Peyer's patch (tissue), 4 donors: ENCODE data around the gene COMMD6. TPM values are rescaled to one million over a fixed set of nuclear protein-coding genes. Genes with fewer than 3 reads are reported as not detected.
A peak's percentile ranks its signal among the peaks of the same experiment; 100 is the strongest.

Experiments used
- DNase-seq, 3 donors: peaks; one replicate each; pipeline ENCODE4 v3.0.0-alpha.2; 2017 to 2019
- H3K27ac ChIP-seq, 4 donors: fragments of 200-600 bp; sonication (generic); one replicate each; pipeline ENCODE4 v1.5.1; 2016 to 2019
- H3K27me3 ChIP-seq, 2 donors: fragments of 200-600 bp; sonication (generic); one replicate each; pipeline ENCODE4 v1.5.1; 2019
- H3K36me3 ChIP-seq, 3 donors: fragments of 200-600 bp; sonication (generic); one replicate each; pipeline ENCODE4 v1.5.1; 2016 to 2019
- H3K4me1 ChIP-seq, 4 donors: fragments of 200-600 bp; sonication (generic); one replicate each; pipeline ENCODE4 v1.5.1; 2016 to 2019
- H3K4me3 ChIP-seq, 4 donors: fragments of 200-600 bp; sonication (generic); 1 replicate in 3 of 4; 2 replicates in 1 of 4; pipeline ENCODE4 v1.5.1; 2016 to 2019; ENCODE audit warnings: mild to moderate bottlenecking in 1 of 4
- H3K9me3 ChIP-seq, 4 donors: fragments of 200-600 bp; sonication (generic); one replicate each; pipeline ENCODE4 v1.5.1; 2016 to 2019; ENCODE audit warnings: mild to moderate bottlenecking in 1 of 4
- POLR2A ChIP-seq, 2 donors: fragments of 450-650 bp; IDR thresholded peaks; one replicate each; pipeline ENCODE4 v1.5.1; 2017; ENCODE audit warnings: antibody characterized with exemption in 2 of 2, mild to moderate bottlenecking in 2 of 2, moderate library complexity in 2 of 2
- total RNA-seq, 4 donors: library from RNA; depleted of rRNA; stranded (reverse); fragments of >200 nt; gene quantifications; one replicate each; pipeline ENCODE4 v1.1.0, GENCODE V29; 2016
- TF ChIP-seq, protein P1 (sequence below), 6 experiments: fragments of 450-650 bp in 4 of 6; fragments of 200-600 bp in 2 of 6; sonication (generic) in 1 of 6; IDR thresholded peaks; one replicate each; pipeline ENCODE4 v1.5.1; 2017 to 2019; ENCODE audit warnings: antibody characterized with exemption in 6 of 6, mild to moderate bottlenecking in 3 of 6, moderate library complexity in 1 of 6

The COMMD6 gene
- total RNA-seq, 4 donors from 2014 or later: 32.7 to 56.6 (median 46.0) TPM

DNA sequence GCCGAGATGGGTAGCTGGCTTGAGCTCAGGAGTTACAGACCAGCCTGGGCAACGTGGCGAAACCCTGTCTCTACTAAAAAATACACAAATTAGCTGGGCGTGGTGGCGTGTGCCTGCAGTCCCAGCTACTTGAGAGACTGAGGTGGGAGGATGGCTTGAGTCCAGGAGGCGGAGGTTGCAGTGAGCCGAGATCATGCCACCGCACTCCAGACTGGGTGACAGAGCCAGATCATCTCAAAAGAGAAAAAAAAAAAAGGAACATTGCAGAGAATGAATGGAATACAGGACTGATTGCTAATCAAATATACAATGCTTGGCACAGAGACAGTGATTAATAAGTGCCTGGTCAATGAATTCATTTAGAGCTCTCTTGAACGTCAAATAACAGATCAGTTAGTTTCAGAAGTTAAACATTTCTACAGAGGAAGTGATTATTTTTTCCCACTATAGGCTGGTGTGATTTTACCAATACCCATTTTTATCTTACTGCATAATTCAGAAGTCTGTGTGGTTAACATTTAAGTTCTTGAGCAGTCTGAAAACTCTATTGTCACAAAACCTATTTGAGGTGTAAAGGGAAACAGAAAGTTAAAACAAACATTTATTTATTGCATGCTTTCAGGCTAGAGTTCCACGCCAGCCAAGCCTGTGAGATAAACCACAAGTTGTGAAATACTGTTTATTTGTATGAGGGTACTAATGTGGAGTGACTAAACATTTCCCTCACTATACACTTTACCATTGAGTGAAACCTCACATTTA, 48.0 kb downstream of the COMMD6 start:
- H3K4me1 ChIP-seq: no peaks in the 10 kb centered on the region
- H3K27me3 ChIP-seq: no peaks in the 10 kb centered on the region
- H3K4me3 ChIP-seq: peak overlapping the region in 1 of 4 donors; percentile 25
- no peaks in the 10 kb centered on the region for H3K9me3 ChIP-seq
- TF ChIP-seq POLR2A (IDR thresholded peaks at IDR 0.05): no peak
- TF ChIP-seq, protein P1, sequence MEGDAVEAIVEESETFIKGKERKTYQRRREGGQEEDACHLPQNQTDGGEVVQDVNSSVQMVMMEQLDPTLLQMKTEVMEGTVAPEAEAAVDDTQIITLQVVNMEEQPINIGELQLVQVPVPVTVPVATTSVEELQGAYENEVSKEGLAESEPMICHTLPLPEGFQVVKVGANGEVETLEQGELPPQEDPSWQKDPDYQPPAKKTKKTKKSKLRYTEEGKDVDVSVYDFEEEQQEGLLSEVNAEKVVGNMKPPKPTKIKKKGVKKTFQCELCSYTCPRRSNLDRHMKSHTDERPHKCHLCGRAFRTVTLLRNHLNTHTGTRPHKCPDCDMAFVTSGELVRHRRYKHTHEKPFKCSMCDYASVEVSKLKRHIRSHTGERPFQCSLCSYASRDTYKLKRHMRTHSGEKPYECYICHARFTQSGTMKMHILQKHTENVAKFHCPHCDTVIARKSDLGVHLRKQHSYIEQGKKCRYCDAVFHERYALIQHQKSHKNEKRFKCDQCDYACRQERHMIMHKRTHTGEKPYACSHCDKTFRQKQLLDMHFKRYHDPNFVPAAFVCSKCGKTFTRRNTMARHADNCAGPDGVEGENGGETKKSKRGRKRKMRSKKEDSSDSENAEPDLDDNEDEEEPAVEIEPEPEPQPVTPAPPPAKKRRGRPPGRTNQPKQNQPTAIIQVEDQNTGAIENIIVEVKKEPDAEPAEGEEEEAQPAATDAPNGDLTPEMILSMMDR (IDR thresholded peaks at IDR 0.05): no peak
- H3K36me3 ChIP-seq: no peaks in the 10 kb centered on the region
- no peak for DNase-seq
- no peak overlapping the region for H3K27ac ChIP-seq

DNA sequence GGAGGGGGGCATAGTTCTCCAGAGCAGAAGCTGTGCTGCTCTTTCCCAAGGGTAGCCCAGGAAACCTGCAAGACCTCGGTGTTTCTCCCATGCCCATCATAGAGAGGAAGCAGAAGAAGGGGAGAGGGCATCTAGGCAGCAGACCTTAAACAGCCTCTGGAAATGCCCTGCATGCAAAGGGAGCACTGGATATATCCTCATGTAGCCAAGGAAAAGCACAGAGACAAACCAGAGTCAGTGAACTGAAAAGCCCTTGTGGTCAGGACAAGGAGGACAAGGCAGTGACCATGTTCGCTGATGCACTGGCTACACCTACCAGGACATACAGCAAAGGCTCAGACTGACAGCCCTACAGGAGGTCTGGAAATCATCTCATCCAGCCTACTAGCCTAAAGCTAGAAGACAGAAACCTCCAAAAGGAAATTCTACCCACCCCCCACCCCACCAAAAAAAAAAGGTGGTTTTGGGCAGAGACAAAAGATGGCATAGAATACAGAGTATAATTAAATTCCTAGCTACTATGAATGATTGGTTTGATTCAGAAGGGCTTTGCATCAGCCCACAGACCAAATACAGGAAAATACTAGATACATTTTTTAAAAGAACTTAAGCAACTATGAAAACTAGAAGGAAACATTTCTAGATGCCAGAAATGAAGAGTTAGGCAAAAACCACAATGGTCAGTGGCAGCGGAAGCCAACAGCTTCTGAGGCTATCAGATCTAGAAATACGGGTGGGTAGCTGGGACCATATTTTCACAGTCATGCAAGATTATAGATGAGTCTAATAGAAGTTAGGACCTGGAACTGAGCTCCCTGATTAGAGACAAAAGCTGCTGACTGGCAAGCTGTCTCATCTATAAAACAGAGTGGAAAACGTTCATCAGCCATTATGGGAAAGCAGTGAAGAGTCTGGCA, 51.2 kb downstream of the COMMD6 start:
- TF ChIP-seq, protein P1 (IDR thresholded peaks at IDR 0.05): no peak
- no peak for TF ChIP-seq POLR2A (IDR thresholded peaks at IDR 0.05)
- H3K27ac ChIP-seq: no peak overlapping the region

DNA sequence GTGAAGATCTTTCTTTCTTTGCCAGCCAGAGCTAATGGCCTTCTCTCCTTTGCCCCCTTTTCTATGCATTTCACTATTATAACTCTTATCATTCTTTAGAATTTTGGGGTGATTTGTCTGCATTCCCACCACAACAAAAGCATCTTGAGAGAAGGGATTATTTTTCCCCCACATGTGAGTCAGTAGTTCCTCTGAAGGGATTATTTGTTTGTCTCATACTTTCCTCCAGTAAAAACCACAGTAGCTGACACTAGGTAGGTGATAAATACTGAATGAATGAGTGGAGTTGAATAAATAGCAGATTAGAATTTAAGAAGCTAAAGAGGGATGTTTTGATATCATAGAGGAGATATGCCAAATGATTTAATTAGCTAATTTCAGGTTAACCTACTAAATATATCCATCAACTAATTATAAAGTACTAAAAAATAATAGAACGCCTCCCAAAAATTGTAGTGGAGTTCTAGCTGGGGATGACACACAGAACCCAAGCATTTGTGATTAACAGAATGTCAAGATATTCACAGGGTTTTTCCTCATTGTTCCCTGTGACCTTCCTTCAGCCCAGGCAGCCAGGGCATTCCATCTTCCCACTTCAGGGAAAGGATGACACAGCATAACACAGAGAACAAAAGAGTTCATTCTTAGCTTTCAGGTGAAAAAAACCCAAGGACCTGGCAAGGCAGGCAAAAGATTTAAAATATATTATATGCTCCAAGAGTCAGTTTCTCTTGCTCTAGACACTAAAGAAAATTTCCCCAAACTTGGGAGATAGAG, 52.2 kb downstream of the COMMD6 start:
- H3K36me3 ChIP-seq: no peaks in the 10 kb centered on the region
- H3K4me1 ChIP-seq: peaks cover 0 to 12% (median 6%) of the 10 kb centered on the region in 4 donors
- no peaks in the 10 kb centered on the region for H3K27me3 ChIP-seq
- DNase-seq: no peak
- no peak overlapping the region for H3K27ac ChIP-seq
- H3K9me3 ChIP-seq: no peaks in the 10 kb centered on the region
- TF ChIP-seq, protein P1 (IDR thresholded peaks at IDR 0.05): no peak
- TF ChIP-seq POLR2A (IDR thresholded peaks at IDR 0.05): no peak
- H3K4me3 ChIP-seq: no peak overlapping the region

More for the DNA sequence above, 51.2 kb downstream of the COMMD6 start:
- no peak overlapping the region for H3K4me3 ChIP-seq
- no peaks in the 10 kb centered on the region for H3K36me3 ChIP-seq
- peaks cover 0 to 3% (median 0%) of the 10 kb centered on the region in 4 donors for H3K4me1 ChIP-seq
- no peaks in the 10 kb centered on the region for H3K9me3 ChIP-seq
- DNase-seq: no peak
- H3K27me3 ChIP-seq: no peaks in the 10 kb centered on the region

DNA sequence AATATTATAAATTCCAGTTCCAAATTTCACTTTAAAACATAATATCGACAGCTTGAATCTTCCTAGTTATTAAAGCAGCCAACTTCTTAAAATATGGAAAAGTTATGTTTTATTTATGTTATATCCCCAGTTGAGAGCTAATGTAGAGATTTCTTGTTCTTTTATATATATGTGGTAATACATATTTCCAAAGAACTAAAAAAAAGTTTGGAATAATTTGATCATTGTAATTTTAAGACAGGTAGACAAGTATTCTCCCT, 54.9 kb downstream of the COMMD6 start:
- Histone ChIP-seq H3K36me3 (no peaks in the 10 kb centered on the region), H3K4me3 (peak overlapping the region in 3 of 4 donors; percentile 47 to 87 (median 75)), H3K27me3 (no peaks in the 10 kb centered on the region), H3K4me1 (peaks cover 0 to 12% (median 6%) of the 10 kb centered on the region in 4 donors), H3K27ac (peak overlapping the region in 2 of 4 donors; percentile 38 to 73), H3K9me3 (no peaks in the 10 kb centered on the region)
- TF ChIP-seq POLR2A (IDR thresholded peaks at IDR 0.05): no peak
- TF ChIP-seq, protein P1 (IDR thresholded peaks at IDR 0.05): no peak
- DNase-seq: no peak

DNA sequence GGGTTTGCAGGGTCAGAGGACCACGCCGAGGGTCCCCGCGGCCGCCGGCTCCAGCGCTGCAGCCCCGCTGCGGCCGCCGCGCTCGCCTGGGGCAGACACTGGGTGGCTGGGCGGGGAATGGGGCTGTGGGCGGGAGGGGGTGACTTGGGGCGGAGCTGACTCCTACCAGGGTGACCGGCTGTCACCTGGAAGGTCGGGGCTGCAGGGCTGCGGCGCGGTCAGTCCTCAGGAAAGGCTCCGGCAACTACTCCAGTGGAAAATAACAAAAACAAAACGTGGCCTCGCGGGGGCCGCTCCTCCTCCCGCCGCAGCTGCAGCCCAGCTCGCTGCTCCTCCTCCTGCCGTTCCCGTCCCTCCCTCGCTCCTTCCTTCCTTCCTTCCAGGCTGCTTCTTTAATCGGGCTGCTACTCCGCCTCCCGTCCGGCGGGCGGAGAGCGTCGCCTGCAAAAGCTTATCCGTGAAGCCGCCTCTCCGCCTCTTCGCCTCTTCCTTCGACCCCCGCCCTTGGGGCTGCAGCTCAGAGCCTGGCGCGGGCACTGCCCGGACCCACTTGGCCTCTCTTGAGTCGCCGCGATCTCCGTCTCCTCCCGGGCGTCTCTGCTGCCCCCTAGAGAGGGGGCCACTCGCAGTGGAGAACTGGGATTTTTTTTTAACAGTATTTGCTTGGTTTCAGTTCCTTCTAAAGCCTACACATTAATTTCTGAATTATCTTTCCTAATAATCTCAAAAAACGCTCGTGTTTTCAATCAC, 55.4 kb downstream of the COMMD6 start, which contains the start of gene TBC1D4:
Gene TBC1D4 (minus strand): TSS at position 100 of the 750 bp plus-strand sequence. CDS start 402 bp downstream, outside the sequence.
- H3K27me3 ChIP-seq: no peaks in the 10 kb centered on the region
- peak; percentile 64 to 90 (median 84) for DNase-seq
- H3K4me1 ChIP-seq: peaks cover 0 to 12% (median 6%) of the 10 kb centered on the region in 4 donors
- peak within 1 kb of the TSS; percentile 47 to 87 (median 72) for H3K4me3 ChIP-seq
- TF ChIP-seq POLR2A (IDR thresholded peaks at IDR 0.05): peak in 1 of 2 donors; percentile 33
- TF ChIP-seq, protein P1 (IDR thresholded peaks at IDR 0.05): peak; percentile 7 to 78 (median 64)
- H3K36me3 ChIP-seq: no peaks in the 10 kb centered on the region
- H3K9me3 ChIP-seq: no peaks in the 10 kb centered on the region
- peak within 1 kb of the TSS; percentile 38 to 79 (median 70) for H3K27ac ChIP-seq
